Stomach (tissue), 19 donors: ENCODE measurements around the gene AIP. TPM values are rescaled to one million over a fixed set of nuclear protein-coding genes. Genes with fewer than 3 reads are reported as not detected.

Source experiments
- DNase-seq, 2 donors: peaks; one replicate each; pipeline versions ENCODE4 v3.0.0 to v3.0.0-alpha.2; 2013 to 2019
- H3K27ac ChIP-seq, 5 donors: fragments of 200-600 bp in 4 of 5; sonication (generic) in 4 of 5; one replicate each; pipeline ENCODE4 v1.5.1; 2013 to 2019; ENCODE audit warnings: mild to moderate bottlenecking in 1 of 5, moderate library complexity in 1 of 5
- H3K27me3 ChIP-seq, 3 donors: fragments of 200-600 bp; sonication (generic); one replicate each; pipeline ENCODE4 v1.5.1; 2017 to 2019; ENCODE audit warnings: mixed run types in 1 of 3
- H3K36me3 ChIP-seq, 4 donors: fragments of 200-600 bp; sonication (generic); 1 replicate in 3 of 4; 2 replicates in 1 of 4; pipeline ENCODE4 v1.5.1; 2016 to 2019
- H3K4me1 ChIP-seq, 4 donors: fragments of 200-600 bp; sonication (generic); one replicate each; pipeline ENCODE4 v1.5.1; 2016 to 2019
- H3K4me3 ChIP-seq, 4 donors: fragments of 200-600 bp; sonication (generic) in 3 of 4; one replicate each; pipeline ENCODE4 v1.5.1; 2016 to 2019; ENCODE audit warnings: mild to moderate bottlenecking in 1 of 4
- H3K9me3 ChIP-seq, 4 donors: fragments of 200-600 bp; sonication (generic); one replicate each; pipeline ENCODE4 v1.5.1; 2016 to 2019
- CTCF ChIP-seq, 7 experiments: fragments of 450-650 bp in 4 of 7; fragments of 200-600 bp in 3 of 7; sonication (generic) in 3 of 7; IDR thresholded peaks; one replicate each; pipeline ENCODE4 v1.5.1; 2016 to 2019; ENCODE audit warnings: antibody characterized with exemption in 7 of 7, control low read depth in 2 of 7, mild to moderate bottlenecking in 1 of 7
- EP300 ChIP-seq: sonication (generic); formaldehyde crosslinking; IDR thresholded peaks from one replicate; pipeline ENCODE4 v1.6.1; 2017; ENCODE audit warnings: antibody characterized with exemption
- POLR2A ChIP-seq, 4 donors: fragments of 450-650 bp; IDR thresholded peaks; one replicate each; pipeline ENCODE4 v1.6.1; 2016; ENCODE audit warnings: antibody characterized with exemption in 4 of 4, control low read depth in 2 of 4, mild to moderate bottlenecking in 1 of 4, moderate library complexity in 1 of 4
- POLR2AphosphoS5 ChIP-seq, 3 donors: sonication (generic); formaldehyde crosslinking; IDR thresholded peaks; one replicate each; pipeline ENCODE4 v1.6.1; 2016; ENCODE audit warnings: antibody characterized with exemption in 3 of 3
- WGBS, 5 donors: extraction: QIAGEN DNeasy Blood & Tissue Kit in 3 of 5; methylation state at CpG; one replicate each; pipeline versions ENCODE4 v1.1.5 to v1.1.7; 2013 to 2018; 5-methylcytosine and 5-hydroxymethylcytosine counted together
- intact Hi-C: fragments of 100-400 bp; cut with DNase I; formaldehyde crosslinking; loops from one replicate; pipeline ENCODE4 v1.15.1; 2023; ENCODE audit warnings: low total_unique reads
- long read RNA-seq, 10 donors: transcript quantifications; one replicate each; lab custom pipeline, GENCODE V29; 2026
- polyA plus RNA-seq, 3 donors: library from polyadenylated mRNA; stranded (reverse); fragments of 200-250 nt; gene quantifications; one replicate each; pipeline ENCODE4 v1.2.3, GENCODE V29; 2013
- total RNA-seq, 5 donors: library from RNA; depleted of rRNA; stranded (reverse); fragments of >200 nt; gene quantifications; one replicate each; pipeline versions ENCODE4 v1.1.0 to v1.2.3, GENCODE V29; 2014 to 2016
- donor health status: healthy with polysubstance abuse.
- donor health status: Bipolar disorder and iron deficiency.
- donor health status: healthy.

Gene AIP
- total RNA-seq (100 to 1,000 TPM in 1 of 5 donors, 10 to 100 TPM in 4; 36.4 to 140 (median 60.7) TPM), polyA plus RNA-seq (10 to 100 TPM; 75.5 to 86.6 (median 84.2) TPM)
- long read RNA-seq, donor 1, transcript AIP-201 (6 exons, 1,221 nt) = major isoform, 11 of 11 reads
- long read RNA-seq, donor 1, partial matches to known transcripts = 0 of 11 reads
- long read RNA-seq, donor 1, other reads (novel, unspliced or antisense) = 0 of 11 reads
- long read RNA-seq, donor 2, transcript AIP-201 (6 exons, 1,221 nt) = major isoform, 7 of 8 reads
- long read RNA-seq, donor 2, partial matches to known transcripts = 0 of 8 reads
- long read RNA-seq, donor 2, other reads (novel, unspliced or antisense) = 0 of 8 reads
- long read RNA-seq, donor 3, transcript AIP-201 (6 exons, 1,221 nt) = major isoform, 10 of 10 reads
- long read RNA-seq, donor 3, partial matches to known transcripts = 0 of 10 reads
- long read RNA-seq, donor 3, other reads (novel, unspliced or antisense) = 0 of 10 reads
- long read RNA-seq, donor 4, partial matches to known transcripts = 0 of 1 reads
- long read RNA-seq, donor 4, other reads (novel, unspliced or antisense) = 0 of 1 reads
- long read RNA-seq, donor 5, transcript AIP-201 (6 exons, 1,221 nt) = major isoform, 19 of 21 reads
- long read RNA-seq, donor 5, partial matches to known transcripts = 0 of 21 reads
- long read RNA-seq, donor 5, other reads (novel, unspliced or antisense) = 0 of 21 reads
- long read RNA-seq, donor 6, transcript AIP-201 (6 exons, 1,221 nt) = major isoform, 32 of 33 reads
- long read RNA-seq, donor 6, partial matches to known transcripts = 0 of 33 reads
- long read RNA-seq, donor 6, other reads (novel, unspliced or antisense) = 0 of 33 reads
- long read RNA-seq, donor 7, transcript AIP-201 (6 exons, 1,221 nt) = major isoform, 12 of 12 reads
- long read RNA-seq, donor 7, partial matches to known transcripts = 0 of 12 reads
- long read RNA-seq, donor 7, other reads (novel, unspliced or antisense) = 0 of 12 reads
- long read RNA-seq, donor 8, transcript AIP-201 (6 exons, 1,221 nt) = major isoform, 10 of 10 reads
- long read RNA-seq, donor 8, partial matches to known transcripts = 0 of 10 reads
- long read RNA-seq, donor 8, other reads (novel, unspliced or antisense) = 0 of 10 reads
- long read RNA-seq, donor 9, transcript AIP-201 (6 exons, 1,221 nt) = major isoform, 11 of 12 reads
- long read RNA-seq, donor 9, partial matches to known transcripts = 0 of 12 reads
- long read RNA-seq, donor 9, other reads (novel, unspliced or antisense) = 0 of 12 reads
- long read RNA-seq, donor 10, transcript AIP-201 (6 exons, 1,221 nt) = major isoform, 7 of 7 reads
- long read RNA-seq, donor 10, partial matches to known transcripts = 0 of 7 reads
- long read RNA-seq, donor 10, other reads (novel, unspliced or antisense) = 0 of 7 reads

GRCh38 chr11:67482827-67483798, at the start of gene AIP:
TSS of gene AIP (plus strand) at chr11:67483026. CDS start at chr11:67483159, 133 bp downstream.
- DNase-seq = peak; percentile 98 to 99
- Histone ChIP-seq H3K27me3 (no peaks in the 10 kb centered on the region), H3K36me3 (peaks cover 2 to 17% (median 15%) of the 10 kb centered on the region in 4 donors), H3K27ac (peak within 1 kb of the TSS; percentile 62 to 90 (median 87)), H3K9me3 (no peaks in the 10 kb centered on the region), H3K4me1 (peaks cover 17 to 45% (median 41%) of the 10 kb centered on the region in 4 donors), H3K4me3 (peak within 1 kb of the TSS; percentile 44 to 60 (median 56))
- intact Hi-C loops = no loop called here
- TF ChIP-seq POLR2A (IDR thresholded peaks at IDR 0.05) (no peak), CTCF (IDR thresholded peaks at IDR 0.05) (peak in 3 of 7 experiments; percentile 22 to 41 (median 24)), POLR2AphosphoS5 (IDR thresholded peaks at IDR 0.05) (peak; percentile 30 to 96 (median 63))
- 8 to 11% (median 9%) methylated on average over 51 to 60 of the region's 60 CpGs for WGBS, 5 donors

GRCh38 chr11:67433536-67434394, 49.1 kb upstream of the AIP start:
- intact Hi-C loops = loop anchor here (10.0 kb wide), 1 partner anchor 71 kb away; the partner anchor contains the start of genes CDK2AP2 and PITPNM1
- WGBS, 5 donors = 77 to 83% (median 78%) methylated on average over 17 to 22 of the region's 22 CpGs

More at GRCh38 chr11:67433536-67434394, 49.1 kb upstream of the AIP start:
- H3K9me3 ChIP-seq = no peaks in the 10 kb centered on the region
- peaks cover 12 to 60% (median 42%) of the 10 kb centered on the region in 4 donors for H3K4me1 ChIP-seq
- H3K27ac ChIP-seq = peak overlapping the region in 1 of 5 donors; percentile 96
- H3K27me3 ChIP-seq = no peaks in the 10 kb centered on the region
- DNase-seq = no peak
- TF ChIP-seq CTCF (IDR thresholded peaks at IDR 0.05) (no peak), POLR2A (IDR thresholded peaks at IDR 0.05) (no peak), POLR2AphosphoS5 (IDR thresholded peaks at IDR 0.05) (no peak), EP300 (no peak)
- no peak overlapping the region for H3K4me3 ChIP-seq
- H3K36me3 ChIP-seq = peaks cover 49 to 92% (median 86%) of the 10 kb centered on the region in 4 donors
